Cardiac muscle cell (in vitro differentiated cells and primary cell): Measurements from ENCODE around the gene ABCF2. TPM values are rescaled to one million over a fixed set of nuclear protein-coding genes. Genes with fewer than 3 reads are reported as not detected.

Experiments used
- DNase-seq, 2 donors: peaks; one replicate each; pipeline versions ENCODE4 v3.0.0 to v3.0.0-alpha.2; 2010 to 2017; ENCODE audit warnings: low read depth in 1 of 2, low spot score in 1 of 2
- H3K27ac ChIP-seq: fragments of 200-600 bp; sonication (generic); 2 replicates; pipeline ENCODE4 v1.5.1; 2016
- H3K27me3 ChIP-seq: fragments of 200-600 bp; sonication (generic); 2 replicates; pipeline ENCODE4 v1.6.0; 2016; ENCODE audit warnings: control low read depth
- H3K36me3 ChIP-seq: fragments of 200-600 bp; sonication (generic); 2 replicates; pipeline ENCODE4 v1.5.1; 2016; ENCODE audit warnings: control low read depth
- H3K4me1 ChIP-seq: fragments of 200-600 bp; sonication (generic); 2 replicates; pipeline ENCODE4 v1.8.1; 2017; ENCODE audit warnings: low read depth, mild to moderate bottlenecking, mixed run types
- H3K4me3 ChIP-seq: fragments of 200-600 bp; sonication (generic); 2 replicates; pipeline ENCODE4 v1.5.1; 2016; ENCODE audit warnings: mild to moderate bottlenecking
- H3K9me3 ChIP-seq: fragments of 200-600 bp; sonication (generic); 2 replicates; pipeline ENCODE4 v1.5.1; 2017; ENCODE audit warnings: low read depth, mild to moderate bottlenecking, control low read depth
- CTCF ChIP-seq: IDR thresholded peaks from 2 replicates; pipeline ENCODE4 v1.5.1; 2012; ENCODE audit warnings: low read depth, mild to moderate bottlenecking, low read length
- polyA plus RNA-seq: library from polyadenylated mRNA; unstranded; fragments of >200 nt; fragmentation: Nextera tagmentation; extraction: Ambion mirVana; gene quantifications from 2 replicates; pipeline ENCODE4 v1.2.1, GENCODE V29; 2016
- total RNA-seq: library from RNA; depleted of rRNA; stranded (reverse); fragments of >200 nt; gene quantifications from 2 replicates; pipeline ENCODE4 v1.2.3, GENCODE V29; 2016

ABCF2 gene
- total and polyA plus RNA-seq, 2 experiments from 2014 or later = 32.7 to 34.3 TPM

DNA sequence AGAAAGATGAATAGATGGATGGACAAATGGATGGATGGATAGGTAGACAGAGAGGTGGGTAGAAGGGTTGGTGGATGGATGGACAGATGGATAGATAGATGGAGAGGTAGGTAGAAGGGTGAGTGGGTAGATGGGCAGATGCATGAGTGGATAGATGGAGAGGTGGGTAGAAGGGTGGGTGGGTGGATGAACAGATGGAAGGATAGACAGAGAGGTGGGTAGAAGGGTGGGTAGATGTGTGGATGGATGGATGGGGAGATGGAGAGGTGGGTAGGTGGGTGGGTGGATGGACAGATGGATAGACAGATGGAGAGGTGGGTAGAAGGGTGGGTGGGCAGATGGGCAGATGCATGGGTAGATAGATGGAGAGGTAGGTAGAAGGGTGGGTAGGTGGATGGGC is 29.1 kb downstream of the ABCF2 start:
- Histone ChIP-seq H3K27ac (no peak overlapping the region), H3K4me3 (no peak overlapping the region), H3K36me3 (no peaks in the 10 kb centered on the region), H3K9me3 (no peaks in the 10 kb centered on the region), H3K27me3 (peaks cover 6% of the 10 kb centered on the region), H3K4me1 (no peaks in the 10 kb centered on the region)
- no peak for DNase-seq
- TF ChIP-seq CTCF = no peak

DNA sequence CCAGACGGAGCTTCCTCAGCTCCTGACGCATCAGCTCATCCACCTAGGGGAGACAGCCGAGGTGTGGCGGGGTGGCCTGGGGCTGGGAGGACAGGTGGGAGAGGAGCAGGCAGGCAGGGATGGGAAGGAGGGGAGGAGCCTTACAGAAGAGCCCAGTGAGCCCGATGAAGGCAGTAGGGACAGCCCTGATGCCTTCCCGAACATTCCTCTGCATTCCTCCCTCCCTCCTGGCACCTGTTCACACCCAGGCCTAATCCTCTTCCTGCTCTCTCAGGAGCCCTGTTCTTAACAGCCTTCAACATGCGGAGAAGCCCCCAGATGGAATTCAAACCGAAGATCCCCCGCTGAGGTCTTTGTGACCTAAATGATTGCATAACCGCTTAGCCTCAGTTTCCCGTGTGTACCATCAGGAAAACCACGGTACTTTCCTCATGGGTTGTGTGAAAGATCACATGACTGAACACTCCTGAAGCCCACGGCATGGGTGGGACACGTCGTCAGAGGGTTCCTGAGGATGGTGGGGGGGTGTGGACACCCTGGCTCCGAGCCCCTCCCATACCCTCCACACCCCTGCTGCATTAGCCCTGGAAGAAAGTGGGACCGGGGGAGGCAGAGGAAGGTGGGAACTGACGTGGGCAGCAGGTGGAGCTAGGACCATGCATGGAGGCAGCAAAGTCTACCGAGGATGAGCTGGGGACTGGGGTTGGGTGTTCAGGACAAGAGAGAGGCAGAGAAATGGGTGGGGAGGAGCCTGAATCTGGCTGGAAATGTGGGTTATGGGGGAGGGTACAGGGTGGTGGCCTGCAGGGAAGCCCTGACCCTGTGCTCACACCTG is 31.2 kb downstream of the ABCF2 start:
- Histone ChIP-seq H3K36me3 (no peaks in the 10 kb centered on the region), H3K27ac (no peak overlapping the region), H3K4me1 (no peaks in the 10 kb centered on the region), H3K9me3 (no peaks in the 10 kb centered on the region), H3K27me3 (peaks cover 9% of the 10 kb centered on the region), H3K4me3 (no peak overlapping the region)
- DNase-seq = no peak
- TF ChIP-seq CTCF = no peak

DNA sequence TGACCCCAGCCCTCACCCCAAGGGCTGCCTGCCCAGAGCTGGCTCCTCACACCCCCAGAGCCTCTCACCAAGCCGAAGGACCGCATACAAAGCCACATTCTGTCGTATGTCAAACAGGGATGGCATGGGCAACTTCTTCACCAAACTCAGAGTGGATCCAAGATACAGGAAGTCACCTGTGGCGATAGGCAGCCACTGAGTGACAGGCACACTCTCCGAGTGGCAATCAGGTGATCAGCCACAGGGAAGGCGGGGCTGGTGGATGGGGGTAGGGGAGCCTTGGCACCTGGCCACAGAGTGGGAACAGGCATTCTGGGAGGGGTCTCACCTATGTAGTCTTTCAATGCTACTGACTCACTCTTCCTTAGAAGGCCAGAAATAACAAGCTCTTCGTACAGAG is 32.8 kb downstream of the ABCF2 start:
- Histone ChIP-seq H3K27ac (no peak overlapping the region), H3K36me3 (no peaks in the 10 kb centered on the region), H3K27me3 (peaks cover 13% of the 10 kb centered on the region), H3K9me3 (no peaks in the 10 kb centered on the region), H3K4me3 (no peak overlapping the region), H3K4me1 (no peaks in the 10 kb centered on the region)
- no peak for TF ChIP-seq CTCF
- DNase-seq = no peak

DNA sequence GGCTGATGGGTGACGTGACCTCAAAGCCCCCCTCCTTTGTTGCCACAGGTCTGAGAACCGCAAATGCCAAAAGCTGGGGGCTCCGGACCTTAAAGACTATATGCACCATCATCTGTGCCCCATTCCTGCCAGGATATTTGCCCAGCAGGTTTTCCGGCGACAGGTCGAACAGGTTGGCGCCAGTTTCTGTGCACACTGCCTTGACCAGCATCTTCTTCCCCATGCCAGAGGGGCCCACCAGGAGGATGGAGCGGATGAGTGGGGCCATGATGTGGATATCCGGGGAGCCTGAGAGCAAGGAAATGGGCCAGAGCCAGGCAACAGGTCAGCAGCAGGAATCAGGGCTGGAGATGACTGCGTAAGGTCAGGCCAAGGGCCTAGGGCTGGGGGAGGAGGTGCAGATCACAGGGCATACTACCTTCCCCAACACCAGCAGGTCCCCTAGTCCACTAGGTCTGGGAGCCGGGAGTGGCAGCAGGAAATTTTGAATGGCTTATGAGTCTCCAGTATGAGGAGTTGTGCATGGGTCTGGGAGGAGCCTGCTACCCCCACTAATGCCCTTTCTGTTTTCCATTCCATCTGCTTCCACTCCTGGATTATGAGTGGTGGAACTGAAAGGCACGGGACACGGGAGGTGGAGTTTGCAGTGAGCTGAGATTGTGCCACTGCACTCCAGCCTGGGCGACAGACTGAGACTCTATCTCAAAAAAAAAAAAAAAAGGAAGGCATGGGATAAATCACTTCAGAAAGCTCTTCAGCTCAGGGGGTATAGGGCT is 33.6 kb downstream of the ABCF2 start:
- TF ChIP-seq CTCF = no peak
- peaks cover 13% of the 10 kb centered on the region for H3K27me3 ChIP-seq
- no peak overlapping the region for H3K27ac ChIP-seq
- no peak overlapping the region for H3K4me3 ChIP-seq
- no peaks in the 10 kb centered on the region for H3K36me3 ChIP-seq
- no peaks in the 10 kb centered on the region for H3K9me3 ChIP-seq
- DNase-seq = no peak
- H3K4me1 ChIP-seq = no peaks in the 10 kb centered on the region

GRCh38 chr7:151192002-151192539 is 34.9 kb downstream of the ABCF2 start:
- Histone ChIP-seq H3K4me3 (no peak overlapping the region), H3K4me1 (peaks cover 10% of the 10 kb centered on the region), H3K27me3 (peaks cover 13% of the 10 kb centered on the region), H3K27ac (no peak overlapping the region), H3K36me3 (no peaks in the 10 kb centered on the region), H3K9me3 (no peaks in the 10 kb centered on the region)
- no peak for TF ChIP-seq CTCF
- DNase-seq = no peak
